HepG2 (cell line): ENCODE measurements around the gene NID1. TPM values are rescaled to one million over a fixed set of nuclear protein-coding genes. Genes with fewer than 3 reads are reported as not detected.

ENCODE experiments used
- BORCS8-MEF2B ChIP-seq: sonication (generic); formaldehyde crosslinking; IDR thresholded peaks from 2 replicates; pipeline ENCODE4 v1.8.0; 2022; ENCODE audit warnings: mild to moderate bottlenecking, missing genetic modification reagents
- JARID2 ChIP-seq: sonication (generic); formaldehyde crosslinking; IDR thresholded peaks from 2 replicates; pipeline ENCODE4 v1.8.1; 2023; ENCODE audit warnings: missing genetic modification reagents, inconsistent platforms; ENCODE audit not compliant: insufficient replicate concordance
- KLF16 ChIP-seq, 2 experiments: sonication (generic) in 1 of 2; formaldehyde crosslinking in 1 of 2; IDR thresholded peaks; 2 replicates each; pipeline versions ENCODE4 v1.6.1 to v1.8.0; 2016 to 2023; ENCODE audit warnings: missing genetic modification reagents in 2 of 2, missing compliant biosample characterization in 1 of 2
- MATR3 ChIP-seq: sonication (generic); formaldehyde crosslinking; IDR thresholded peaks from 2 replicates; pipeline ENCODE4 v1.4.0; 2020; ENCODE audit warnings: missing genetic modification reagents
- SALL1 ChIP-seq: sonication (generic); formaldehyde crosslinking; IDR thresholded peaks from 2 replicates; pipeline ENCODE4 v1.8.0; 2022; ENCODE audit warnings: mild to moderate bottlenecking, missing genetic modification reagents
- SP4 ChIP-seq: sonication (generic); formaldehyde crosslinking; IDR thresholded peaks from 2 replicates; pipeline ENCODE4 v1.8.1; 2023; ENCODE audit warnings: mild to moderate bottlenecking, missing genetic modification reagents
- TOE1 ChIP-seq: sonication (generic); formaldehyde crosslinking; IDR thresholded peaks from 2 replicates; pipeline ENCODE4 v1.4.0; 2020; ENCODE audit warnings: mild to moderate bottlenecking, missing genetic modification reagents
- ZNF703 ChIP-seq: sonication (generic); formaldehyde crosslinking; IDR thresholded peaks from 2 replicates; pipeline ENCODE4 v1.5.1; 2020; ENCODE audit warnings: missing genetic modification reagents, mild to moderate bottlenecking, moderate library complexity, borderline replicate concordance
- ZNF75D ChIP-seq: sonication (generic); formaldehyde crosslinking; IDR thresholded peaks from 2 replicates; pipeline ENCODE4 v1.8.1; 2023; ENCODE audit warnings: missing genetic modification reagents, mild to moderate bottlenecking, borderline replicate concordance
- polyA plus RNA-seq, 8 experiments: library from polyadenylated mRNA; depleted of rRNA in 3 of 8; stranded (reverse) in 7 of 8; unstranded in 1 of 8; fragments of >200 nt; fragmentation: Illumina TruSeq in 4 of 8; extraction: Trizol in 4 of 8; gene quantifications; 2 replicates each; pipeline versions ENCODE4 v1.2.1 to v1.2.3, GENCODE V29; 2011 to 2016; ENCODE audit warnings: low read depth in 4 of 8, missing spikeins in 1 of 8, mixed read lengths in 1 of 8; ENCODE audit not compliant: insufficient read depth in 1 of 8
- total RNA-seq, 5 experiments: library from RNA; depleted of rRNA; stranded (reverse); fragments of >200 nt; fragmentation: Illumina TruSeq; extraction: Trizol; gene quantifications; 2 replicates each; pipeline ENCODE4 v1.2.3, GENCODE V29; 2016; ENCODE audit warnings: low read depth in 1 of 5
- TF ChIP-seq, protein P1 (sequence below): sonication (generic); formaldehyde crosslinking; IDR thresholded peaks from 2 replicates; pipeline ENCODE4 v1.9.0; 2021; ENCODE audit warnings: missing genetic modification reagents, borderline replicate concordance
- TF ChIP-seq, protein P2 (sequence below): IDR thresholded peaks from 2 replicates; pipeline ENCODE4 v1.6.1; 2016
- TF ChIP-seq, protein P3 (sequence below), 2 experiments: IDR thresholded peaks; 2 replicates each; pipeline ENCODE4 v1.6.1; 2011 to 2012; ENCODE audit warnings: low read length in 2 of 2, borderline replicate concordance in 1 of 2, low read depth in 1 of 2, mild to moderate bottlenecking in 1 of 2, moderate library complexity in 1 of 2
- TF ChIP-seq, protein P4 (sequence below): sonication (generic); formaldehyde crosslinking; conservative IDR thresholded peaks from 2 replicates; pipeline ENCODE4 v1.8.0; 2022; ENCODE audit warnings: low read depth, missing genetic modification reagents
- TF ChIP-seq, protein P5 (sequence below): sonication (generic); formaldehyde crosslinking; IDR thresholded peaks from 2 replicates; pipeline ENCODE4 v1.4.0; 2020; ENCODE audit warnings: missing genetic modification reagents
- TF ChIP-seq, protein P6 (sequence below): sonication (generic); formaldehyde crosslinking; IDR thresholded peaks from 2 replicates; pipeline ENCODE4 v1.4.0; 2020; ENCODE audit warnings: mild to moderate bottlenecking, missing genetic modification reagents
- TF ChIP-seq, protein P7 (sequence below): IDR thresholded peaks from 2 replicates; pipeline ENCODE4 v1.6.1; 2012; ENCODE audit warnings: inconsistent platforms

Gene NID1
- total and polyA plus RNA-seq, 2 of the 13 experiments (the other 11 are each of a cell fraction or from before 2014, with no cell fraction given), result 50.2 to 56.1 TPM

DNA sequence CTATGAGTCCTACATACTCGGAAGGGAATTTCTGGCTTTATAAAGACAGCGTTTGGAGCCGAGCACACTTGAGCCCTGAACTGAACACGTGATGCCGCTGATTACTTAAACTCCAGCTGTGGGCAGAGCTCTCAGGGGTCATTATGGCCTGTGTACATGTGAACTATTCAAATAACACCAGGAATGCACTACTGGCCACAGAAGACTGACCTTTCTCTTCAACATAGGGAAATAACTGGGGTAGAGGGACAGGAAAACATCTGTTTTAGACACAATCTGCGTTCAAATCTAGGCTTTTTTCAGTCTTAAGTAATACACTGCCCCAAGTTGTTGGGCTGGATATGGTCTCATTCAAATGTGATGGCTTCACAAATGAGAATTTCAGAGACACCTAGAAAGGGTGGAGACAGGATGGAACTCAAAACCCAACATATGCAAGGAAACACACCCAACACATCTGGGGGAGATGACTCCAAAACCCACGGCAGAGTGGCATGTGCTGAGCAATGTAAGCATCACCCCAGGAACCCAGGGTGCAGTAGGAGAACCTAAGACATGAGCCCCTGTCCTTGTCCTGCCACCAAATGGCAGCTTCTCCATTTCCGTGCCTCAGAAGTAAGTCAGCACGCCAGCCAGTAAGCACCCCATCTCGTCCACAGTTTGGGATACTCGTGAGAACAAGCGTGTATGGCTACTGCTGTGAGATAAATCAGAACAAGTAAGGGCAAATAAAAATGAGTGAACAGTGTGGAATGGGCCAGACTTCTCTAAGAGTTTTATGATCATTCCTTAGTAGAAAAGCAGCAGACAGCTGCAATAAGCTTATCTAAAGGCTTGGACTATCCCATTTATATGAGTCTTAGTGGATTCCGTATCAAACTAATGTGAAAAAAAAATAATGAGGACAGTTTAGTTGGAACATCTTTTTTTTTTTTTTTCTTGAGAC lies 24.9 kb downstream of the NID1 start (continued):
- TF ChIP-seq, protein P1, sequence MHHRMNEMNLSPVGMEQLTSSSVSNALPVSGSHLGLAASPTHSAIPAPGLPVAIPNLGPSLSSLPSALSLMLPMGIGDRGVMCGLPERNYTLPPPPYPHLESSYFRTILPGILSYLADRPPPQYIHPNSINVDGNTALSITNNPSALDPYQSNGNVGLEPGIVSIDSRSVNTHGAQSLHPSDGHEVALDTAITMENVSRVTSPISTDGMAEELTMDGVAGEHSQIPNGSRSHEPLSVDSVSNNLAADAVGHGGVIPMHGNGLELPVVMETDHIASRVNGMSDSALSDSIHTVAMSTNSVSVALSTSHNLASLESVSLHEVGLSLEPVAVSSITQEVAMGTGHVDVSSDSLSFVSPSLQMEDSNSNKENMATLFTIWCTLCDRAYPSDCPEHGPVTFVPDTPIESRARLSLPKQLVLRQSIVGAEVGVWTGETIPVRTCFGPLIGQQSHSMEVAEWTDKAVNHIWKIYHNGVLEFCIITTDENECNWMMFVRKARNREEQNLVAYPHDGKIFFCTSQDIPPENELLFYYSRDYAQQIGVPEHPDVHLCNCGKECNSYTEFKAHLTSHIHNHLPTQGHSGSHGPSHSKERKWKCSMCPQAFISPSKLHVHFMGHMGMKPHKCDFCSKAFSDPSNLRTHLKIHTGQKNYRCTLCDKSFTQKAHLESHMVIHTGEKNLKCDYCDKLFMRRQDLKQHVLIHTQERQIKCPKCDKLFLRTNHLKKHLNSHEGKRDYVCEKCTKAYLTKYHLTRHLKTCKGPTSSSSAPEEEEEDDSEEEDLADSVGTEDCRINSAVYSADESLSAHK (CRISPR knock-in tag), result no peak
- TF ChIP-seq, protein P2, sequence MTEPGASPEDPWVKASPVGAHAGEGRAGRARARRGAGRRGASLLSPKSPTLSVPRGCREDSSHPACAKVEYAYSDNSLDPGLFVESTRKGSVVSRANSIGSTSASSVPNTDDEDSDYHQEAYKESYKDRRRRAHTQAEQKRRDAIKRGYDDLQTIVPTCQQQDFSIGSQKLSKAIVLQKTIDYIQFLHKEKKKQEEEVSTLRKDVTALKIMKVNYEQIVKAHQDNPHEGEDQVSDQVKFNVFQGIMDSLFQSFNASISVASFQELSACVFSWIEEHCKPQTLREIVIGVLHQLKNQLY (CRISPR knock-in tag), result peak; percentile 97
- TF ChIP-seq SALL1 (CRISPR knock-in tag), result peak; percentile 85
- TF ChIP-seq, protein P3, sequence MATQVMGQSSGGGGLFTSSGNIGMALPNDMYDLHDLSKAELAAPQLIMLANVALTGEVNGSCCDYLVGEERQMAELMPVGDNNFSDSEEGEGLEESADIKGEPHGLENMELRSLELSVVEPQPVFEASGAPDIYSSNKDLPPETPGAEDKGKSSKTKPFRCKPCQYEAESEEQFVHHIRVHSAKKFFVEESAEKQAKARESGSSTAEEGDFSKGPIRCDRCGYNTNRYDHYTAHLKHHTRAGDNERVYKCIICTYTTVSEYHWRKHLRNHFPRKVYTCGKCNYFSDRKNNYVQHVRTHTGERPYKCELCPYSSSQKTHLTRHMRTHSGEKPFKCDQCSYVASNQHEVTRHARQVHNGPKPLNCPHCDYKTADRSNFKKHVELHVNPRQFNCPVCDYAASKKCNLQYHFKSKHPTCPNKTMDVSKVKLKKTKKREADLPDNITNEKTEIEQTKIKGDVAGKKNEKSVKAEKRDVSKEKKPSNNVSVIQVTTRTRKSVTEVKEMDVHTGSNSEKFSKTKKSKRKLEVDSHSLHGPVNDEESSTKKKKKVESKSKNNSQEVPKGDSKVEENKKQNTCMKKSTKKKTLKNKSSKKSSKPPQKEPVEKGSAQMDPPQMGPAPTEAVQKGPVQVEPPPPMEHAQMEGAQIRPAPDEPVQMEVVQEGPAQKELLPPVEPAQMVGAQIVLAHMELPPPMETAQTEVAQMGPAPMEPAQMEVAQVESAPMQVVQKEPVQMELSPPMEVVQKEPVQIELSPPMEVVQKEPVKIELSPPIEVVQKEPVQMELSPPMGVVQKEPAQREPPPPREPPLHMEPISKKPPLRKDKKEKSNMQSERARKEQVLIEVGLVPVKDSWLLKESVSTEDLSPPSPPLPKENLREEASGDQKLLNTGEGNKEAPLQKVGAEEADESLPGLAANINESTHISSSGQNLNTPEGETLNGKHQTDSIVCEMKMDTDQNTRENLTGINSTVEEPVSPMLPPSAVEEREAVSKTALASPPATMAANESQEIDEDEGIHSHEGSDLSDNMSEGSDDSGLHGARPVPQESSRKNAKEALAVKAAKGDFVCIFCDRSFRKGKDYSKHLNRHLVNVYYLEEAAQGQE (IDR thresholded peaks at IDR 0.05; ENCODE audit: borderline replicate concordance in 1 of 2, low read depth in 1 of 2, low read length in 2 of 2), result peak in 1 of 2 experiments; percentile 48; a peak in 1 of 4 replicates
- TF ChIP-seq TOE1, result 0 out of 2 replicates have a peak, but pooled peaks have one; percentile 46
- TF ChIP-seq ZNF75D (CRISPR knock-in tag), result no peak
- TF ChIP-seq MATR3, result no peak
- TF ChIP-seq KLF16 (CRISPR knock-in tag; IDR thresholded peaks at IDR 0.05), result peak in 1 of 2 experiments; percentile 63; a peak in 2 of 4 replicates
- TF ChIP-seq, protein P4, sequence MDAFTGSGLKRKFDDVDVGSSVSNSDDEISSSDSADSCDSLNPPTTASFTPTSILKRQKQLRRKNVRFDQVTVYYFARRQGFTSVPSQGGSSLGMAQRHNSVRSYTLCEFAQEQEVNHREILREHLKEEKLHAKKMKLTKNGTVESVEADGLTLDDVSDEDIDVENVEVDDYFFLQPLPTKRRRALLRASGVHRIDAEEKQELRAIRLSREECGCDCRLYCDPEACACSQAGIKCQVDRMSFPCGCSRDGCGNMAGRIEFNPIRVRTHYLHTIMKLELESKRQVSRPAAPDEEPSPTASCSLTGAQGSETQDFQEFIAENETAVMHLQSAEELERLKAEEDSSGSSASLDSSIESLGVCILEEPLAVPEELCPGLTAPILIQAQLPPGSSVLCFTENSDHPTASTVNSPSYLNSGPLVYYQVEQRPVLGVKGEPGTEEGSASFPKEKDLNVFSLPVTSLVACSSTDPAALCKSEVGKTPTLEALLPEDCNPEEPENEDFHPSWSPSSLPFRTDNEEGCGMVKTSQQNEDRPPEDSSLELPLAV, result no peak
- TF ChIP-seq ZNF703 (CRISPR knock-in tag), result no peak
- no peak for TF ChIP-seq SP4 (CRISPR knock-in tag)
- TF ChIP-seq BORCS8-MEF2B (CRISPR knock-in tag), result no peak
- TF ChIP-seq, protein P5, sequence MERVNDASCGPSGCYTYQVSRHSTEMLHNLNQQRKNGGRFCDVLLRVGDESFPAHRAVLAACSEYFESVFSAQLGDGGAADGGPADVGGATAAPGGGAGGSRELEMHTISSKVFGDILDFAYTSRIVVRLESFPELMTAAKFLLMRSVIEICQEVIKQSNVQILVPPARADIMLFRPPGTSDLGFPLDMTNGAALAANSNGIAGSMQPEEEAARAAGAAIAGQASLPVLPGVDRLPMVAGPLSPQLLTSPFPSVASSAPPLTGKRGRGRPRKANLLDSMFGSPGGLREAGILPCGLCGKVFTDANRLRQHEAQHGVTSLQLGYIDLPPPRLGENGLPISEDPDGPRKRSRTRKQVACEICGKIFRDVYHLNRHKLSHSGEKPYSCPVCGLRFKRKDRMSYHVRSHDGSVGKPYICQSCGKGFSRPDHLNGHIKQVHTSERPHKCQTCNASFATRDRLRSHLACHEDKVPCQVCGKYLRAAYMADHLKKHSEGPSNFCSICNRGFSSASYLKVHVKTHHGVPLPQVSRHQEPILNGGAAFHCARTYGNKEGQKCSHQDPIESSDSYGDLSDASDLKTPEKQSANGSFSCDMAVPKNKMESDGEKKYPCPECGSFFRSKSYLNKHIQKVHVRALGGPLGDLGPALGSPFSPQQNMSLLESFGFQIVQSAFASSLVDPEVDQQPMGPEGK (CRISPR knock-in tag), result peak; percentile 56; the same call in 1 of the 2 replicates
- TF ChIP-seq, protein P6, sequence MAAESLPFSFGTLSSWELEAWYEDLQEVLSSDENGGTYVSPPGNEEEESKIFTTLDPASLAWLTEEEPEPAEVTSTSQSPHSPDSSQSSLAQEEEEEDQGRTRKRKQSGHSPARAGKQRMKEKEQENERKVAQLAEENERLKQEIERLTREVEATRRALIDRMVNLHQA (CRISPR knock-in tag), result no peak
- TF ChIP-seq, protein P7, sequence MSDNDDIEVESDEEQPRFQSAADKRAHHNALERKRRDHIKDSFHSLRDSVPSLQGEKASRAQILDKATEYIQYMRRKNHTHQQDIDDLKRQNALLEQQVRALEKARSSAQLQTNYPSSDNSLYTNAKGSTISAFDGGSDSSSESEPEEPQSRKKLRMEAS, result peak; percentile 83
- TF ChIP-seq JARID2 (CRISPR knock-in tag), result no peak
